GM18873 (cell line): ENCODE measurements around the gene TJP1.

Experiments used
- ATAC-seq: cut with Tn5 transposase; IDR thresholded peaks from one replicate; pipeline ENCODE4 v1.9.1; 2021; ENCODE audit warnings: mild to moderate bottlenecking, moderate library complexity, moderate number of reproducible peaks; ENCODE audit not compliant: unreplicated experiment, low FRiP score

TJP1 gene

GRCh38 chr15:29822100-29822683, at the start of gene TJP1:
TJP1 (minus strand) TSS chr15:29822468; CDS start chr15:29822028, 440 bp downstream.
- no peak for ATAC-seq

- ATAC-seq = no peak
Measured at GRCh38 chr15:29871401-29871800, 49.1 kb upstream of the TJP1 start.

- no peak for ATAC-seq
Measured at GRCh38 chr15:29870495-29871151, 48.4 kb upstream of the TJP1 start.

GRCh38 chr15:29867241-29868000, 45.2 kb upstream of the TJP1 start:
- ATAC-seq = no peak

- ATAC-seq = no peak
Measured at GRCh38 chr15:29866337-29866736, 44.1 kb upstream of the TJP1 start.

- ATAC-seq = no peak
Measured at GRCh38 chr15:29864501-29864900, 42.2 kb upstream of the TJP1 start.

- ATAC-seq = no peak
Measured at GRCh38 chr15:29863438-29863837, 41.2 kb upstream of the TJP1 start.

GRCh38 chr15:29862271-29862670, 40.0 kb upstream of the TJP1 start:
- no peak for ATAC-seq

GRCh38 chr15:29860872-29861271, 38.6 kb upstream of the TJP1 start:
- ATAC-seq = no peak

GRCh38 chr15:29859973-29860715, 37.9 kb upstream of the TJP1 start:
- no peak for ATAC-seq

- no peak for ATAC-seq
Measured at GRCh38 chr15:29859293-29859692, 37.0 kb upstream of the TJP1 start.

GRCh38 chr15:29857221-29857789, 35.0 kb upstream of the TJP1 start:
- no peak for ATAC-seq

- no peak for ATAC-seq
Measured at GRCh38 chr15:29854413-29854812, 32.1 kb upstream of the TJP1 start.

- ATAC-seq = no peak
Measured at GRCh38 chr15:29853211-29853987, 31.1 kb upstream of the TJP1 start.

- no peak for ATAC-seq
Measured at GRCh38 chr15:29852201-29852600, 29.9 kb upstream of the TJP1 start.

GRCh38 chr15:29849716-29850115, 27.4 kb upstream of the TJP1 start:
- ATAC-seq = no peak

- ATAC-seq = no peak
Measured at GRCh38 chr15:29849218-29849617, 26.9 kb upstream of the TJP1 start.

GRCh38 chr15:29844290-29844903, 22.1 kb upstream of the TJP1 start:
- no peak for ATAC-seq

GRCh38 chr15:29842290-29842689, 20.0 kb upstream of the TJP1 start:
- ATAC-seq = no peak
